Astrocyte of the cerebellum (primary cell): ENCODE results near the gene OSBPL1A.

Experiments used
- DNase-seq: peaks from one replicate; pipeline ENCODE4 v3.0.0-alpha.2; 2011; ENCODE audit warnings: low read depth
- H3K4me3 ChIP-seq: 2 replicates; pipeline ENCODE4 v1.5.1; 2011; ENCODE audit warnings: mild to moderate bottlenecking, low read depth, low read length, moderate library complexity
- in situ Hi-C: cut with HindIII; loops from 2 replicates; pipeline ENCODE4 v1.10.0; 2017; ENCODE audit warnings: low sequenced_read_pairs
- TF ChIP-seq, protein P1 (sequence below): IDR thresholded peaks from 2 replicates; pipeline ENCODE4 v1.5.1; 2012; ENCODE audit warnings: low read length, low read depth, moderate library complexity, mild to moderate bottlenecking; ENCODE audit errors: missing control alignments

OSBPL1A gene

DNA sequence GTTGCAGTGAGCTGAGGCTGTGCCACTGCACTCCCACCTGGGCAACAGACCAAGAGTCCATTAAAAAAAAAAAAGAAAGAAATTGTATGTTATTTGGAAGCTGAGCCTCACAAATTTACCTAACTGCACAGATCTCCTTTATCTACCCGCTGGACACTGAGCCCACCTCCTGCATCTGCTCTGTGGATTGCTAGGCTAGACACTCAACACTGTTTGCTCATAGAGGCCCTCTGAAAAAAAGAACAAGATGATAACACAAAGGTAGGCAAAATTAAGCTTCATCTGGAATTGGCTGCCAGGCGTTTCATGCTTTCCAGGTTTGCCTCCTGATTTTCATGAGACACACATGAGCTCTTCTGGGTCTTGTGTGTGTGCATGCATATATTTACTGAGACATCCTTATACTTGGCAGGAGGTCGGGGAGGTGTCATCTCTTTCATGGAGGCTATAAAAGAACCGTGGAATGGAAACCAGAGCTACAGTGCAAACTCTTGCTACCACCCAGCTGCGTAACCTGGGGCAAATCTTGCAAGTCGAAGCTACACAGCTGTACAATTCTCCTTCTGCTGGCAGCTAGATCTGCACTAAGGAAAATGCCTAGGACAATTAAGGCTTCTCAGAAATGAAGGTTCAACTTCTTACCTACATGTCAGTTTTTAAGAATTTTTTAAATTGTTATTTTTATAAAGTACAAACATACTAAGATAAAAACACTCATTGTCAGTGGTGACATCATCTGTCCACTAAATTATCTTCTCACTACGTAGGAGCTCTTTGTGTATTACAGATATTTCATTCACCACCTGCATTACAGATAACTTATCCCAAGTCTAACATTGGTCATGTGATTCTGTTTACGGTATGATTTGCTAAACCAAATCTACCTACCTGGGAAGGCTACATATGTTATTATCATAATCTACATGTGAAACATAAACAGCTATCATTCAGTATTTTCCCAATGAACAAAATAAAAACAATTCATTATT lies 195.6 kb downstream of the OSBPL1A start:
- TF ChIP-seq, protein P1, sequence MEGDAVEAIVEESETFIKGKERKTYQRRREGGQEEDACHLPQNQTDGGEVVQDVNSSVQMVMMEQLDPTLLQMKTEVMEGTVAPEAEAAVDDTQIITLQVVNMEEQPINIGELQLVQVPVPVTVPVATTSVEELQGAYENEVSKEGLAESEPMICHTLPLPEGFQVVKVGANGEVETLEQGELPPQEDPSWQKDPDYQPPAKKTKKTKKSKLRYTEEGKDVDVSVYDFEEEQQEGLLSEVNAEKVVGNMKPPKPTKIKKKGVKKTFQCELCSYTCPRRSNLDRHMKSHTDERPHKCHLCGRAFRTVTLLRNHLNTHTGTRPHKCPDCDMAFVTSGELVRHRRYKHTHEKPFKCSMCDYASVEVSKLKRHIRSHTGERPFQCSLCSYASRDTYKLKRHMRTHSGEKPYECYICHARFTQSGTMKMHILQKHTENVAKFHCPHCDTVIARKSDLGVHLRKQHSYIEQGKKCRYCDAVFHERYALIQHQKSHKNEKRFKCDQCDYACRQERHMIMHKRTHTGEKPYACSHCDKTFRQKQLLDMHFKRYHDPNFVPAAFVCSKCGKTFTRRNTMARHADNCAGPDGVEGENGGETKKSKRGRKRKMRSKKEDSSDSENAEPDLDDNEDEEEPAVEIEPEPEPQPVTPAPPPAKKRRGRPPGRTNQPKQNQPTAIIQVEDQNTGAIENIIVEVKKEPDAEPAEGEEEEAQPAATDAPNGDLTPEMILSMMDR = no peak
- in situ Hi-C loops = no loop called here
- no peak for DNase-seq
- no peak overlapping the region for H3K4me3 ChIP-seq

- DNase-seq = no peak
- in situ Hi-C loops = no loop called here
- H3K4me3 ChIP-seq = no peak overlapping the region
- TF ChIP-seq, protein P1 = no peak
Measured at GRCh38 chr18:24200494-24201290, 196.9 kb downstream of the OSBPL1A start.

DNA sequence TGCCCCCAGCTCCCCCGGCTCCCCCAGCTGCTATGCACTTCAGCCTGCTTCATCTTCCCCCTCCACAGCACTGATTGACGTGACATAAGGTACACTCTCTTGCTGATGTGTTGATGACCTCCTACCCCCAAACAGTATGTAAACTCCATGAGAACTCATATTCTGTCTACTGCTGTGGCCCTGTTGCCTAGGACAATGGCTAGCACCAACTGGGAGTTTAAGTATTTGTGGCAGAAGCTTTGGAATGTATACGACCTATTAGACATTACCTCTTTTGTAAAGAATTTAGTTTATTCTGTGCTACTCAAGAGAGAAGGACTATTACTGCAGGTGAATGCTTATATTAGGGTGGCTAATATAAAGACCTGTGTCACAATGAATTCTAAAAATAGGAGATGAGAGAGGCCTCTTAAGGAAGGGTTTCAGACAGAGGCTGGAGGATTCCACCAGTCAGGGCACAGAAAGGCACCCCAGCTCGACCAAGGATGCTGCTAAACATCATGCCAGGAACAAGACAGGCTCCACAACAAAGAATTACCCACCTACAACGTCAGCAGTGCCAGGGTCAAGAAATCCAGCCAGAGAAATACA lies 198.2 kb downstream of the OSBPL1A start:
- no peak overlapping the region for H3K4me3 ChIP-seq
- TF ChIP-seq, protein P1 = no peak
- no peak for DNase-seq
- in situ Hi-C loops = no loop called here

GRCh38 chr18:24198461-24198860 lies 199.2 kb downstream of the OSBPL1A start:
- TF ChIP-seq, protein P1 = no peak
- in situ Hi-C loops = no loop called here
- H3K4me3 ChIP-seq = no peak overlapping the region
- no peak for DNase-seq

- no peak for DNase-seq
- TF ChIP-seq, protein P1 = no peak
- H3K4me3 ChIP-seq = no peak overlapping the region
- in situ Hi-C loops = no loop called here
Measured at GRCh38 chr18:24197412-24197811, 200.2 kb downstream of the OSBPL1A start.

DNA sequence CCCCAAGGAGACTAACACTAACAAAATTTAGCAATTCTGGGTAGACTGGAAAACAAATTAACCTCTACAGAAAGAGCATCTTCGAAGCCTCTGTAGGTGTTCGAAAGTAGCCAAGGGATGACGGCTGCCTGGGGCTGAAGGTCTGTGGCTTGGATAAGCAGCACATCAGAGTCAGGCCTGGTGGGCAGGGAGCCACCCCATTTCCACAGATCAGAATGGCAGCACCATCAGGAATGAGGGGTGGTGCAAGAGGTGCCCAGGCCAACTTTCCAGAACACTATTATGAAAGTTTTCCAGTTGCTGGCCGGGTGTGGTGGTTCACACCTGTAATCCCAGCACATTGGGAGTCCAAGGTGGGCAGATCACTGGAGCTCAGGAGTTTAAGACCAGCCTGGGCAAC lies 200.9 kb downstream of the OSBPL1A start:
- no peak overlapping the region for H3K4me3 ChIP-seq
- in situ Hi-C loops = no loop called here
- DNase-seq = no peak
- TF ChIP-seq, protein P1 = no peak
